GM18507 (cell line): ENCODE measurements around the gene RBM20.

ENCODE experiments used
- DNase-seq: peaks from one replicate; pipeline ENCODE4 v3.0.0; 2011; ENCODE audit warnings: low read depth; ENCODE audit not compliant: insufficient read length; ENCODE audit errors: extremely low spot score
- FAIRE-seq: peaks from 2 replicates; lab custom pipeline; 2011; peaks lifted over from hg19 to GRCh38; lab: Jason Lieb, UNC

The RBM20 gene

GRCh38 chr10:110815354-110816004 lies 171.3 kb downstream of the RBM20 start:
- no peak for FAIRE-seq
- no peak for DNase-seq

GRCh38 chr10:110817614-110818013 lies 173.5 kb downstream of the RBM20 start:
- DNase-seq (no peak), FAIRE-seq (peak; percentile 42)

- FAIRE-seq: no peak
- DNase-seq: no peak
These were observed 174.4 kb downstream of the RBM20 start for GRCh38 chr10:110818311-110819256.

GRCh38 chr10:110820321-110820814 lies 176.2 kb downstream of the RBM20 start:
- FAIRE-seq: no peak
- DNase-seq: no peak

- FAIRE-seq: no peak
- DNase-seq: no peak
These were observed 177.4 kb downstream of the RBM20 start for GRCh38 chr10:110821508-110821907.

- DNase-seq (no peak), FAIRE-seq (no peak)
These were observed 178.0 kb downstream of the RBM20 start for GRCh38 chr10:110822035-110822711.

- no peak for DNase-seq
- no peak for FAIRE-seq
These were observed 178.7 kb downstream of the RBM20 start for GRCh38 chr10:110822712-110823311.

GRCh38 chr10:110824152-110824441 lies 180.0 kb downstream of the RBM20 start:
- DNase-seq: no peak
- FAIRE-seq: no peak

GRCh38 chr10:110824660-110825059 lies 180.5 kb downstream of the RBM20 start:
- DNase-seq (no peak), FAIRE-seq (no peak)

GRCh38 chr10:110825508-110825907 lies 181.4 kb downstream of the RBM20 start:
- no peak for DNase-seq
- FAIRE-seq: no peak

GRCh38 chr10:110827410-110827809 lies 183.3 kb downstream of the RBM20 start:
- no peak for DNase-seq
- FAIRE-seq: no peak

- no peak for DNase-seq
These were observed 183.7 kb downstream of the RBM20 start for GRCh38 chr10:110827875-110828274.

GRCh38 chr10:110828525-110828924 lies 184.4 kb downstream of the RBM20 start:
- no peak for DNase-seq
- FAIRE-seq: no peak

More at GRCh38 chr10:110827875-110828274, 183.7 kb downstream of the RBM20 start:
- FAIRE-seq: no peak

- FAIRE-seq (no peak), DNase-seq (no peak)
These were observed 185.7 kb downstream of the RBM20 start for GRCh38 chr10:110829721-110830410.

GRCh38 chr10:110833234-110833940 lies 189.3 kb downstream of the RBM20 start:
- no peak for FAIRE-seq
- DNase-seq: no peak

GRCh38 chr10:110833941-110834628 lies 189.9 kb downstream of the RBM20 start:
- FAIRE-seq (no peak), DNase-seq (no peak)

GRCh38 chr10:110834629-110835301 lies 190.6 kb downstream of the RBM20 start:
- no peak for DNase-seq

GRCh38 chr10:110835841-110836240 lies 191.7 kb downstream of the RBM20 start:
- no peak for FAIRE-seq
- no peak for DNase-seq

More at GRCh38 chr10:110834629-110835301, 190.6 kb downstream of the RBM20 start:
- no peak for FAIRE-seq
